SIG-M5 treated with dmso at 0.1 percent for 504 hours (cell line): ENCODE measurements around the gene PPP2R3B.
"Not testable (repeated sequence)": the region's sequence is repeated elsewhere in the genome, so short reads cannot be mapped to it uniquely, and the experiment has no call there.

ENCODE experiments used
- DNase-seq: peaks from one replicate; lab custom pipeline; 2025; ENCODE audit not compliant: unreplicated experiment; lab: John Stamatoyannopoulos, UW

Gene PPP2R3B

GRCh38 chrX:355329-356050 is 31.2 kb downstream of the PPP2R3B start:
- no peak for DNase-seq

DNA sequence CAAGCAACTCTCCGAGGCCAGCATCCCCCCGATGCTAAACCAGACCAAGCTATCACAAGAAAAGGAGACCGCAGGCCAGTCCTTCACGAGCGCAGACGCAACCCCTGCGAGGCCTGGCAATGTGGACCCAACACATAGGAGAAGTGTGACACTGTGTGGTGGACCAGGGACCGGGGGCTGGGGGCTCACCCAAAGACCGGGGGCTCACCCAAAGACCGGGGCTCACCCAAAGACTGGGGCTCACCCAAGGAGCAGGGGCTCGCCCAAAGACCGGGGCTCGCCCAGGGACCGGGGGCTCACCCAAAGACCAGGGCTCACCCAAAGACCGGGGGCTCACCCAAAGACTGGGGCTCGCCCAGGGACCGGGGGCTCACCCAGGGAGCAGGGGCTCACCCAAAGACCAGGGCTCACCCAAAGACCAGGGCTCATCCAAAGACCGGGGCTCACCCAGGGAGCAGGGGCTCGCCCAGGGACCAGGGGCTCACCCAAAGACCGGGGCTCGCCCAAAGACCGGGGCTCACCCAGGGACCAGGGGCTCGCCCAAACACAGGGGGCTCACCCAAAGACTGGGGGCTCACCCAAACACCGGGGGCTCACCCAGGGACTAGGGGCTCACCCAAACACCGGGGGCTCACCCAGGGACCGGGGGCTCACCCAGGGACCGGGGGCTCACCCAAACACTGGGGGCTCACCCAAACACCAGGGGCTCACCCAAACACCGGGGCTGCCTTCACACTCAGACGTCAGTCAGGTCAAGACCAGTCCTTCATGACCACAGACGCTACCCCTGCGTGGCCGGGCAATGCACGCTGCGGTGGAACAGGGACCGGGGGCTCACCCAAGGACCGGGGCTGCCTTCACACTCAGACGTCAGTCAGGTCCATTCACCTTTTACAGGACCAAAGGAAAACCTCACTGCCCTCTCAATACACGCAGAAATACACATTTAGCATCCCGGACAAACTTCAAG is 32.9 kb downstream of the PPP2R3B start:
- DNase-seq: no peak

DNA sequence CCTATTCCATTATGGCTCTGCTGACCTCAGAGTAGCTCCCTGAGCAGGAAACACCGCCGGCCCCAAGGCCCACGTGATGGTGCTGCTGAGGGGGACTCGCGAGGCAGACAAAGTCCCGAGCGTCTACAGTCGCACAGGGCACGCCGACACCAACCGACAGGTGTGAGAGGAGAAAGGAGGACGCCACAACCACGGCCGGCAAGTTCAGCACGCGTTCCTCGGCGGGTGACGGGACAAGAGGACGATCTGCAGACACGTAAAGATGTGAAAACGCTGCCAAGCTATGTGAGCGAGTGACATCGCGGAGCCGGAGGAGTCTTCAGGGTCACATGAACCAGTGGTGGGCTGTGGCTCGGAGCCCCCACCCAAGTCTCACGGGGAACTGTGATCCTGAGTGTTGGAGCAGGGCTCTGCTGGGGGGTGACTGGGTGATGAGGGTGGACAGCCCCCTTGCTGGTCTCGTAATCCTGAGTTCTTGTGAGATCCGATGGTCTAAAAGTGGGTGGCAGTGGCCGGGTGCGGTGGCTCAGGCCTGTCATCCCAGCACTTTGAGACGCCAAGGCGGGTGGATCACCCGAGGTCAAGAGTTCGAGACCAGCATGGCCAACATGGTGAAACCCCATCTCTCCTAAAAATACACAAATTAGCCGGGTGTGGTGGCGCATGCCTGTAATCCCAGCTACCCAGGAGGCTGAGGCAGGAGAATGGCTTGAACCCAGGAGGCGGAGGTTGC is 34.0 kb downstream of the PPP2R3B start:
- DNase-seq: no peak

GRCh38 chrX:352181-352580 is 34.5 kb downstream of the PPP2R3B start:
- DNase-seq: no peak

DNA sequence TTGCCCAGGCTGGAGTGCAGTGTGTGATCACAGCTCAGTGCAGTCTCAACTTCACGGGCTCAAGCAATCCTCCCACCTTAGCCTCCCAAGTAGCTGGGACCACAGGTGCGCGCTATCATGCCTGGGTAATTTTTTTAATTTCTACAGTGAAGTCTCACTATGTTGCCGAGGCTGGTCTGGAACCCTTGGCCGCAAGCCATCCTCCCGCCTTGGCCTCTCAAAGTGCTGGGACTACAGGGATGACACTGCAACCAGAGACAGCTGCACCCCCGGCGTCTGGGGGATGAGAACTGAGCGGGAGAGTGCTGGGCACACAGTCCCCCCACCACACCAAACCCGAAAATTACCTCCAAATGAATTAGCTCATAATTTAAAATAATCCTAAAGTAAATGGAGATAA is 35.0 kb downstream of the PPP2R3B start:
- DNase-seq: no peak

DNA sequence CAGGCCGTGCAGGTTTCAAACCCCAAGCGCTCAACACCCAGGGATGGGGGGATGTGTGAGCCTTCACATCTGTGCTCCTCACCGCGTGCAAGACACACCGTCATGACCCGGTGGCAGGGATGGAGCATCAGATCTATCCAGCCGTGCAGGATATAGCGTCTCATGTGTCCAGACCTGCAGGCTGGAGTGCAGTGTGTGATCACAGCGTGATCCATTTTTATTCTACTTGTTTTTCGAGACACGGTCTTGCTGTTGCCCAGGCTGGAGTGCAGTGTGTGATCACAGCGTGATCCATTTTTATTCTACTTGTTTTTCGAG is 35.4 kb downstream of the PPP2R3B start:
- DNase-seq: not testable (repeated sequence)

- DNase-seq: no peak
These were observed 36.0 kb downstream of the PPP2R3B start for GRCh38 chrX:350534-351323.

- DNase-seq: no peak
These were observed 36.6 kb downstream of the PPP2R3B start for GRCh38 chrX:350148-350533.

DNA sequence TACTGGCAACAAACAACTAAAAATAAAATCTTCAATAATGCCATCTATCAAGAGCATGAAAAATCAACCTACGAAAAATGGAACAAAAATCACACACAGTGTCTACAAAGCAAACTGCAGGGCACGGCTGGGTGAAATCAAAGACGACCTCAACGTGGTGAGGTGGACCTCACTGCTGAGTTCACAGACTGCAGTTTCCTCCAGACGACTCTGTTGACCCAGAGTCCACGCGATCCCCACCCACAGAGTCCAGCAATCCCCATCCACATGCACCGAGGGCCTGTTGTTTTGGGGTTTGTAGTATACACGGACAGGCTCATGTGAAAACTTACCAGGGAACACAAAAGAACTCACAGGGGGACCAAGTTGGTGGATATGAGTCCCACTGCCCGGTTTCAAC is 37.0 kb downstream of the PPP2R3B start:
- DNase-seq: no peak

GRCh38 chrX:349196-349595 is 37.5 kb downstream of the PPP2R3B start:
- no peak for DNase-seq

GRCh38 chrX:348461-349117 is 38.1 kb downstream of the PPP2R3B start:
- no peak for DNase-seq

DNA sequence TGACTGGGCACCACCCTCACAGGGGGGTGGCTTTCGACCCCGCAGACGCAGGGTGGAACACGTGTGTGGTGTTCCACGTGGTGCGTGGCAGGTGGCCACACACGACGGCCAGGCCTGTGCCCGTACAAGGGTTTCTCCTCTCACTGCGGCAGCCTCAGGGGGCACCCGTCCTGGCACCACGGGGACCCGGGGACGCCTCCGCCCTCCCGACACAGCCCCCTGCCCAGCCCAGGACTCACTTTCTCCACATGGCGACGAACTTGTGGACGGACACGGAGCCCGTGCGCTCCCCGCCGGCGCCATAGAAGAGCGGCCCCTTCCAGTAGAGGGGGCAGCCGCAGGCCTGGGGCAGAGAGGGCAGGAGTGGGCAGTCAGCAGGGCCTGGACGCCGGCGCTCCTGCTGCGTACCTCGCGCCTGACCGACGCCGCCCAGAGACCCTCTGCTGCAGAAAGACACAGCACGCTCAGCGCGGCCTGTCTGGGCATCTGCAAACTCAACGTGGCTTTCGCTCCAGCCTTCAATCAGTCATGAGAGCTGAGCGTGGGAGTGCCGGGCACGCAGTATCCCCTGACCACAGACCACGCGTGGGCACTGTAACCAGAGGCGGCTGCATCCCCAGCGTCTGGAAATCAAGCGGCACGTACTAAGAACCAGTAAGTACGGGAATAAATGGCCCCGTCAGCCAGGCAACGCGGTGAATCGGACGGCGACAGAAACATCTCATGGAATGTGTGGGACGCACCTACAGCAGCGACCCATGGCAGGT is 39.2 kb downstream of the PPP2R3B start:
- DNase-seq: no peak

DNA sequence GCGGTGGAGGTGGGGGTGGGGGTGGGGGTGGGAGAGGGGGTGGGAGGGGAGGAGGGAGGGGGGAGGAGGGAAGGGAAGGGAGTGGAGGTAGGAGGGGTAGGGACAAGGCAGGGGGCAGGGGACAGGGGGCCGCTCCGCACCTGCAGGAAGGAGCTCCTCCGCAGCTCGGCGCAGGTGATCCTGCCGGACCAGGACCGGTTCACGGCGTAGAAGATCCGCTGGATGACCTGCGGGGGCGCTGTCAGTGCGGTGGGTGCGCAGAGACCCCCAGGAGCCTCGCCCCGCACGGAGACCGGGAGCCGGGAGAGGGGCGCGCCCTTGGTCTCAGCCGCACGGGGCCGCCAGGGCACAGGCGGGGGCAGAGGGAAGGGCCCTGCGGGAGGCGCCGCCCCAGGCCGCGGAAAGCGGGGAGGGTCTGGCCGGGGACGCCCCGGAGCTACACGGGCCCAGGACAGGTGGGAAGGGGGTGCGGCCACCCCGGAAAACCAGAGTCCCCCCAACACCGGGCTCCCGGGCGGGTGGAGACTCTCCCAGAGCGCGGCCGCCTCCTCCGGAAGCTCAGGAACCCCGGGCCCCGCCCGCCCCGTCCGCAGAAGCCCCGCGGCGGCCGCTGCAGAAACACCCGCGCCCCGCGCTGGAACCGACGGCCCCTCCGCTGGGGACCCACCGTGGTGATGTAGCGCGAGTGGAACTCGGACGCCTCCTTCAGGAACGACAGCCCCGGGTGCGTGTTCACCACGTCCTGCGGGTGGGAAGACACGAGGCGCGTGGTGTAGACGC is 40.5 kb downstream of the PPP2R3B start:
- DNase-seq: no peak

DNA sequence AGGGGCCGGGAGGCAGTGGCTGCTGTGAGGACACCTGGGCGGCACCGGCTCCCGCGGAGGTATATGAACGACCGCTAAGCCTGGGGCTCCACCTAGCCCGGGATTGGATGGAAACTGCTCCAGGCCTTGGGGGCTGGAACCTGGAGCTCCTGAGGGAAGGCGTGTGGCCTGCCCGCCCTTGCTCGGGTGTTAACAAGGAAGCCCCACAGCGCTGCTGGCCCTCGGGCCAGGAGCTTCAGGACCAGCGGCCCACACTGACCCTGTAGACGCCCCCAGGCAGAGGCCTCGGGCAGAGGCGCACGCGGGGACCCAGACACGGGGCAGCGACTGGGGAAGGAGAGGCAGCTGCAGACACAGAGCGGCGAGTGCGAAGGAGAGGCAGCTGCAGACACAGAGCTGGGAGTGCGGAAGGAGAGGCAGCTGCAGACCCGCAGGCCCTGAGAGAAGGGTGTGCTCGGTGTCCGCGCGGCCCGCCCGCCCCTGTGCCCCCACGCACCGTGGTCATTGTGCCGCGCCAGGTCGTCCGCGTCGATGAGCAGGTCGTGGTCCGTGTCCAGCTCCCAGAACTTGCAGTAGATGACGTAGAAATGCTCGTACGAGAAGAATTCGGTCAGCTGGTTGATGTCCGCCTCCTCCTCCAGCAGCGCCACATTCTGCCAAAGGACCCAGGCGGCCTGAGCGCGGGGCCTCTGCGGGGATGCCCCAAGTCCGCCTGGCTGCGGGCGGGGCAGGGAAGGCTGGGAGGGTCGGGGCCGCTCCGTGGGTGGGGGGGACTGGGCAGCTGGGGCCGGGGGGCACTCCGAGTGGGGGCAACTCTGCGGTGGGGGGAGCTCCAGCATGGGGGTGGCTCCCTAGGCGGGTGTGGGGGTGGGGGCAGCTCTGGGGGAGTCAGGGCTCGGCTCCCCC is 41.4 kb downstream of the PPP2R3B start:
- DNase-seq: no peak

- DNase-seq: no peak
These were observed 42.3 kb downstream of the PPP2R3B start for GRCh38 chrX:344371-344901.

- DNase-seq: no peak
These were observed 45.1 kb downstream of the PPP2R3B start for GRCh38 chrX:341541-342101.
